ENCODE results near the gene CORO1A.
"Not testable (repeated sequence)": the region's sequence is repeated elsewhere in the genome, so short reads cannot be mapped to it uniquely, and the experiment has no call there.

Gene CORO1A

DNA sequence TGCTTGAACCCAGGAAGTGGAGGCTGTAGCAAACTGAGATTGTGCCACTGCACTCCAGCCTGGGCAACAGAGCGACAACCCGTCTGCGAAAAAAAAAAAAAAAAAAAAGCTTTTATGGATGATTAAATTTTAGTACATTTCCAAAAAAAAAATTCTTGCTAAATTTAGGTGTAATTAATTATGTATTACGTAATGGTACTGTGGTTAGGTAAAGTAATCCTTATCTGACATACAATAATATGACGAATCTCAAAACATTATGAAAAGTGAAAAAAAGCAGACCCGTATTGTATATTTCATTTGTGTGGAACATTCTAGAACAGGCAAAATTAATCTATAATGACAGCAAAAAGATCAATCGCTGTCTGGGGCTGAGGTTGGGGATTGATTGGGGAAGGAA is 10.3 kb upstream of the CORO1A start:
- no peak for DNase-seq

DNA sequence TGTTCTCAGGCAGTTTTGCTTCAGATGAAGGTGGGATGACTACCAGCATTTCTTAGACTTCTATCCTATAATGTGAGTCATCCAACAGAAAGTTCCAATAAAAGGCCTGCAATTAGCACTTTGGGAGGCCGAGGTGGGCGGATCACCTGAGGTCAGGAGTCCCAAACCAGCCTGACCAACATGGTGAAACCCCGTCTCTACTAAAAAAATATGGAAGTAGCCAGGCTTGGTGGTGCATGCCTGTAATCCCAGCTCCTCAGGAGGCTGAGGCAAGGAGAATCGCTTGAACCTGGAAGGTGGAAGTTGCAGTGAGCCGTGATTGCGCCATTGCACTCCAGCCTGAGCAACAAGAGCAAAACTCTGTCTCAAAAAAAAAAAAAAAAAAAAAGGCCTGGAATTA is 6.5 kb upstream of the CORO1A start:
- not testable (repeated sequence) for DNase-seq

DNA sequence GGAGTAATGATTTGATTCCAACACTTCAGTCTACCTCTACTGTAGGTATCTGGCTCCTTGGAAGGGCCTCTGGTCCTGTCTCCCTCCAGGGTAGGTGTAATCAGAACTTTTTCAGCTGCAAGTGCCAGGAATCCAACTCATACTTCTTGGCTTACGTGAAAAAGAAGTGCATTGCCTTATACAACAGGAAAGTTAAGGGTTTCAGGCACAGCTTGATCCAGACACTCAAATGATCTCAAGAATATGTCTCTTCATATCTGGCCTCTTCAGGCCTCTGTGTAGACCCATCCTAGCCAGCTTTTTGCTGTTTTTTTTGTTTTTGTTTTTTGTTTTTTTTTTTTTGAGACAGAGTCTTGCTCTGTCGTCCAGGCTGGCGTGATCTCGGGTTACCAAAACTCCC is 4.2 kb upstream of the CORO1A start:
- DNase-seq: no peak

DNA sequence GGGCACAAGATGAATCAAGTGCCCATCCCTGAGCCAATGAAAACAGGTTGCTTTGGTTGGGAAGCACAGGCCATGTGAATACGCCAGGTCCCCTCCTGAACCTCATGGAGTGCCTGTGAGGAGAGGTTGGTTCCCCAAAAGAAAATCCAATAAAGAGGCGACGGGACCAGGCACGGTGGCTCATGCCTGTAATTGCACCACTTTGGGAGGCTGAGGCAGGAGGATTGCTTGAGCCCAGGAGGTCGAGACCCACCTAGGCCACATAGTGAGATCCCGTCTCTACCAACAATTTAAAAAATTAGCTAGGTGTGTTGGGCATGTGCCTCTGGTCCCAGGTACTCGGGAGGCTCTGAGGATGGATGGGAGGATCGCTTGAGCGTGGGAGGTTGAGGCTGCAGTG is 3.5 kb upstream of the CORO1A start:
- no peak for DNase-seq

DNA sequence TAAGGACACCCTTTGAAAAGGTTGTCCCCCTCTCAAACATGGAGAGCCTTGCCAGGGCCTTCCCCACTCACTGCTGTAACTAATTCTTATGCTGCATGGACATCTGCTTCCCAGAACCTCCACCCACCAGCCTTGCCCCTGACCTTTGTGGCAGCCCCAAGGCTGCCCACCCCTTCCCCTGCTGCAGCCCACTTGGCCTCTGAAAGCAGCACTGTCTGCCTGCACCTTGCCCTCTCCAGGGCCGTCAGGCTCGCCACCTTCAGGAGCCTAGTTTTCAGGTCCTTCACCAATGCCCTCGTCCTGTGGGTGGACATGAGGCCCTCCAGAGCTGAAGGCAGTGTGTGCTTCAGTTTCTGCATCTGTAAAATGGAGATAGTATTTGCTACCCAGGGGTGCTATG is 2.7 kb upstream of the CORO1A start:
- no peak for DNase-seq

DNA sequence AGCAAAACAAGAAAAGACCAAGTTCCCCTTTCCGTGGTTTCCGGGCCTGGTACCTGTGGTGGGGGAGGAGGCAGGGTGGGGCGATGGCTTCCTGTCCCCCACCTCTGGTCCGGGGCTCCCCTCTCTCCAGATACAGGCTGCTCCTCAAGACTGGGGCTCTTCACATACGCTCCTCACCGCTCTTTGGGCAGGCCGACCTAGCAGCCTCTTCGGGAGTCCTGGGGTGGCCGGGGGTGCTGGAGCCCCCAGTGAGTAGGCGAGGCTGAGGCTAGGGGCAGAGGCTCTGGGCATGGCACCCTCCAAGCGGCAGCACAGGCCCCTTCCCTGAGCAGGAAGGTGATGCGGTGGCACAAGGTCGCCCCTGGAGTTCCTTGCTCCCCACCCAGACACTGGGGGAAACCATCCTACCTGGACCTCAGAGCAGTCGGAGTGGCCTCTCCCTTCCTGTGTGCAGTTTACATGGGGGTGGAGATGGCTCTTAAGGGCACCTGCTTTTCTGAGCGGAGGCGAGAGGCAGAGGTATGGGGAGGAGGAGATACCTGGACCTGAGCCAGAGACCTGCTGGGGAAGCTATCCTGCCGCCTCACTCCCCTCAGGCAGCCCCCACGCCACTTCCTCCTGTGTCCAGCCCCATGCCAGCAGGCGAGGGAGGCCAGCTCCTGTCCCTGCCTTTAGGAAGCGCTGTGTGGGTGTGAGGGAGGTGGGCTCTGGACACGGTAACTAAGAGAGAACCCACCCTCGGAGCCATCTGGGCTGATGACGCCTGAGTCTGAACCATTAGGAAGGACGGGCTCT is 891 bp downstream of the CORO1A start:
- DNase-seq: no peak

DNA sequence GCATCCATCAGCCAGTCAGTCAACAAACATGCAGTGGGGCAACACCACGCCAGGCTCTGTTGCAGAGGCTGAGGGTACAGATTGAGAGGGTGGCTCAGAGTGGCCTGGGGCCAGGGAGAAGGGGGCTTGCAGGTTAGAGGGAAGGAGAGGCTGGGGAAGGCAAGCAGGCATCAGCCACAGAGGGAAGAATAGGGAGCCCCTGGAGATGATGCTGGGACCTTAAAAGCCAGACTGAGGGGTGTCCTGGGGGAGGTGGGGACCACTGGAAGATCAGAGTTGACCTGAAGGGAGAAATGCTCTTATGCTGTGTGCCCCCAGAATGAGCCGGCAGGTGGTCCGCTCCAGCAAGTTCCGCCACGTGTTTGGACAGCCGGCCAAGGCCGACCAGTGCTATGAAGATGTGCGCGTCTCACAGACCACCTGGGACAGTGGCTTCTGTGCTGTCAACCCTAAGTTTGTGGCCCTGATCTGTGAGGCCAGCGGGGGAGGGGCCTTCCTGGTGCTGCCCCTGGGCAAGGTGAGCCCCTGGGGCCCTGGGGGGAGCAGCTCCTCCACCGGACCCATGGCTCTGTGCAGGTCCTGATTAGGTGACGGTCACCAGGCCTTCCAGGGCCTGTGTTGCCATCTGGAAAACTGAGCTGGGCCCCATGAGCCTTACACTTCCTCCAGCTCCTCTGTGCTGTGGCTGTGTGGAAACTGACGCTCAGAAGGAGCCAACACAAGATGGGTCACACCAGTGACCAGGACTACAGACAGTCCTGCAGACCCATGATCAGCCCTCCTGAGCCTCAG is 1.7 kb downstream of the CORO1A start:
- DNase-seq: no peak

DNA sequence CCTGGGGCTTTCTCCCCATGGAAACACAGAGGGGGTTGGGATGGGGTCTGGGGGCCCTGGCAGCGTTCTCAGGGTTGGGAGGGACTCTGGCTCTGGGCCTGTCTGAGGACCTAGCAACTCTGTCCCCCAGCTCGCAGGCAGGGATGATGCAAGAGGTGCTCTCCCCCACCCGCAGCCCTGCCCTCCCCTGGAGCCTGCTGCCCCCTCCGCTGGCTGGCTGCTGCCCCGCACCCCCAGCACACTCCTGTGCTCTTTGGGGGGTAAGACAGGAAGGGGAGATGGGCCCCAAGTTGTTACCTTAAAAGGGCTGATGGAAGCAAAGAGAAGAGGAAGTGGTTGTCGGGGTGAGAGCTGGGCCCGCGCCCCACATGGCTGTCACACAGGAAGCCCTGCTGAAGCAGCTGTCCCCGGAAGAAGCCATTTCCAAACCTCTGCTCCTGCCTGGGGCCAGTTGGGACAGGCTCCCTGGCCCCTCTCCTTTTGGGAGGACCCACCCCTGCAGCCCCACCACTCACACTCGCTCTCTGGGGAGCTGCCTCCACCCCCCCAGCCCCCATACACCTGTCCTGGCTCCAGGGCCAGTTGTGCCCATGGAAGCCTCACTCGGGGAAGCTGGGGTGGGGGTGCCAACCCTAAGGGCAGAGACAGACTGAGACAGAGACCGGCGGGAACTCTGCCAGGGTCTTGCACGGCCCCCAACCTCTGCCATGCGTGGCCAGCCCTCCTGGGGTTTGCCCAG is 2.5 kb downstream of the CORO1A start:
- no peak for DNase-seq

DNA sequence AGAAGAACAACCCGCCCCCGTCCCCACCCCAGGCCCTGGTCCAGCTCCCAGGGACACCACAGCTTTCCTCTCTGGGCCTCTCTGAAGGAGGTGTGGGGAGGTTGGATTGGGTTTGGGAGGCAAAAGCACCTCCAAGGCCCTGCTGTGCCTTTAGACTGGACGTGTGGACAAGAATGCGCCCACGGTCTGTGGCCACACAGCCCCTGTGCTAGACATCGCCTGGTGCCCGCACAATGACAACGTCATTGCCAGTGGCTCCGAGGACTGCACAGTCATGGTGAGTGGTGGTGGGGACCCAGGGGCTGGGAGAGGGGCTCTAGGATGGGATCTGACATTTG is 3.0 kb downstream of the CORO1A start:
- DNase-seq: no peak

DNA sequence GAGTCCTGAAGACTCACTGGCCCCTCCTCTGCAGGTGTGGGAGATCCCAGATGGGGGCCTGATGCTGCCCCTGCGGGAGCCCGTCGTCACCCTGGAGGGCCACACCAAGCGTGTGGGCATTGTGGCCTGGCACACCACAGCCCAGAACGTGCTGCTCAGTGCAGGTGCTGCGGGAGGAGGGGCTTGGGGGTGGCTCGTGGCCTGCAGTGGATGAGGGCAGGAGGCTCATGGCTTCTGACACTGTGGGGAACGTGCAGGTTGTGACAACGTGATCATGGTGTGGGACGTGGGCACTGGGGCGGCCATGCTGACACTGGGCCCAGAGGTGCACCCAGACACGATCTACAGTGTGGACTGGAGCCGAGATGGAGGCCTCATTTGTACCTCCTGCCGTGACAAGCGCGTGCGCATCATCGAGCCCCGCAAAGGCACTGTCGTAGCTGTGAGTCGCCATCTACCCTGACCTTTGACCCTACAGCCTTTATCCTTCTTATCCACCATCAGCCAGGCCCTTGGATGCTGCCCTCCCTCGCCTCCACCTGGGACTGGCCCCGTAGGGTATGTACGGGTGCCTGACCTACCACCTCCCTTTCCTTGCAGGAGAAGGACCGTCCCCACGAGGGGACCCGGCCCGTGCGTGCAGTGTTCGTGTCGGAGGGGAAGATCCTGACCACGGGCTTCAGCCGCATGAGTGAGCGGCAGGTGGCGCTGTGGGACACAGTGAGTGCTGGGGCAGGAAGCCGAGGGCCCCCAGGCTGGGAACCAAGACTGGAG is 3.6 kb downstream of the CORO1A start:
- no peak for DNase-seq

DNA sequence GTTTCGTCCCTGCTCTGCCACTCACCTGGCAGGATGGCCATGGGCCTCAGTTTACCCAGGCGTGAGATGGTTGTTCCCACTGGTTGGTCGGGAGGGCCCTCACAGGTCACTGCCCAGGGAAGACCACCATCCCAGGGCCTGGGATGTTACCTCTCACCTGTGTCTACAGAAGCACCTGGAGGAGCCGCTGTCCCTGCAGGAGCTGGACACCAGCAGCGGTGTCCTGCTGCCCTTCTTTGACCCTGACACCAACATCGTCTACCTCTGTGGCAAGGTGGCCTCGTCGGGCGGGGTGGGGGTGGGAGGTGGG is 4.1 kb downstream of the CORO1A start:
- no peak for DNase-seq

DNA sequence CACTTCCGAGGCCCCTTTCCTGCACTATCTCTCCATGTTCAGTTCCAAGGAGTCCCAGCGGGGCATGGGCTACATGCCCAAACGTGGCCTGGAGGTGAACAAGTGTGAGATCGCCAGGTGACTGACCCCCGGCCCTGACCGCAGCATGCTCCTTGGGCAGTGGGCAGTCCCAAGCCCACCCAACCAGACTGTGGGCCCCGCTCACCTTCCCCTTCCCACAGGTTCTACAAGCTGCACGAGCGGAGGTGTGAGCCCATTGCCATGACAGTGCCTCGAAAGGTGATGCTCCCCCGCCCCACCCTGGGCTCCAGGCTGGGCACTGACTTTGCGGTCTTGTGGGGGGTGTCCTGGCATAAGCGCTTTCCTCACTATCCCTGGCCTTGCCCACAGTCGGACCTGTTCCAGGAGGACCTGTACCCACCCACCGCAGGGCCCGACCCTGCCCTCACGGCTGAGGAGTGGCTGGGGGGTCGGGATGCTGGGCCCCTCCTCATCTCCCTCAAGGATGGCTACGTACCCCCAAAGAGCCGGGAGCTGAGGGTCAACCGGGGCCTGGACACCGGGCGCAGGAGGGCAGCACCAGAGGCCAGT is 4.7 kb downstream of the CORO1A start:
- DNase-seq: no peak

DNA sequence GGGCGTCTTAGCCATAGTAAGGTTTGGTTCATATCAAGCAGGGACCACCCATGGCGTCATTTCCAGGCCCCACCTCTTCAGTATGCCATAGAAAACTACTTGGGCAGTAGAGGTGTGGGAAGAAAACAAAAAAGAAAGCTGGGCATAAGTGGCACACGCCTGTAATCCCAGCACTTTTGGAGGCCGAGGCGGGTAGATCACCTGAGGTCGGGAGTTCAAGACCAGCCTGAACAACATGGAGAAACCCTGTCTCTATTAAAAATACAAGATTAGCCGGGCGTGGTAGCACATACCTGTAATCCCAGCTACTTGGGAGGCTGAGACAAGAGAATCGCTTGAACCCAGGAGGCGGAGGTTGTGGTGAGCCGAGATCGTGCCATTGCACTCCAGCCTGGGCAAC is 7.8 kb downstream of the CORO1A start:
- DNase-seq: not testable (repeated sequence)

DNA sequence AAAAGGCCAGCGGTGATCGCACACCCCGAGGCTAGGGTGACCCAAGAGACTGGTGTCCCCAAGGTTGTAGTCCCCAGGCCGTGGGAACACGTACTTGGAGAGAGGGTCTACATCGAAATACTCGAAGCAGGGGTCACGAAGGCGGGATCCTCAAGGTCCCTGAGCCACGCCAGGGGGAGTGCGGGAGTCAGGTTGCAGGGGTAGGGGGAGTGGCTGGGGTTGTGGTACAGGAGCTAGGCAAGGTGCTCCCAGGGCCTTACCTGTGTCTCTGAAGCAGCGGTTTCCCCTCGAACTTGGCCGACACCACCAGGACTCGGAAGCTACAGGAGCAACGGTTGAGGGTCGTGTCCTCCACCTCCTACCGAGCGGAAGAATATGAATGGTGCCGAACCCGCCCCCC is 9.7 kb downstream of the CORO1A start:
- not testable (repeated sequence) for DNase-seq

DNA sequence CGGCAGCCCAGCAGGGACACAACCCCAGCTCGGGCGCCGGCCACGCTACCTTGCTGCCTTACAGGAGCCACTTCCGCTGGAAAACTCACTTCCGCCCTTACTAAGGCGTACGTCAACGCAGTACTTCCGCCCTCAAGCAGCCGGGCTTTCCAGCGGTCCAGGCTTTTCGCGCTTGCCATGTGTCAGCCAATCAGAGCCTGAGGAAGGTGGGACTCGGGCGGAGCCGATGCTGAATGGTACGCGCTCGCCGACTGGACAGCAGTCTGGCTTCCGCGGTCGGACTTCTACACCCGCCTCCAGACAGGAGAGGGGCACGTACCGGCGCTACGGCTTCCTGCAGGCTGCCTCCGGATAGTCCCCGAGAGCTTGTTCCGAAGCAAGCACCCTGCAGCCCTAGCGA is 10.2 kb downstream of the CORO1A start, which contains the start of the genes BOLA2B and SLX1A:
TSS of gene BOLA2B (minus strand) at position 52 of the 400 bp plus-strand sequence. CDS start 71 bp downstream, outside the sequence.
TSS of gene SLX1A (plus strand) at position 261 of the 400 bp plus-strand sequence. CDS start 210 bp downstream, outside the sequence.
- not testable (repeated sequence) for DNase-seq

DNA sequence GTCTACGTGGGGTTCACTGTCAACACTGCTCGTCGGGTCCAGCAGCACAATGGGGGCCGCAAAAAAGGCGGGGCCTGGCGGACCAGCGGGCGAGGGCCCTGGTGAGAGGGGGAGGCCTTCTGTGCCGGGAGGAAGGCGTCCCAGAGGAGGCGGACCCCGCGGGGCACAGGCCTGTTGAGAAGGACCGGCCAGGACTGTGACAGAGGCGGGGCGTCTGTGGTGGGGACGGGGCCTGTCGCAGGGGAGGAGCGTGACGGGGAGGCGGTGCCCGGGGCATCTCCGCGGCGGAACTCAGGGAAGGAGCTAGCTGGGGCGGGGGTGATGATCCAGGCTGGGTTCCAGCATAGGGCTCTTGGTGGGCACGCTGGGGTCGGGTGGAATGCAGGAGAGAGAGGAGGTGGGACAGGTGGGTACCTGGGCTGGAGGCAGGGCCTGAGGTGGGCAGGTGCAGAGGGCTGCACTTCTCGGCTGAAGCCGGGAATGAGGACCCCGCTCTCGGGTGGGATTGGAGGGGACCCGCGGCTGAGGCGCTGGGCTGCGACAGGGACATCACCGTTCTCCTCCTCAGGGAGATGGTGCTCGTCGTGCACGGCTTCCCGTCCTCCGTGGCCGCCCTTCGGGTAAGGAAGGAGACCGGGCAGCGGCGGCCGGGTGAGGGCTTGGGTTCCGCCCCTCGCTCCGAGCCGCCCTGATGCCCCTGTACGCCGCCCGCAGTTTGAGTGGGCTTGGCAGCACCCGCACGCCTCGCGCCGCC is 10.9 kb downstream of the CORO1A start:
- DNase-seq: not testable (repeated sequence)

DNA sequence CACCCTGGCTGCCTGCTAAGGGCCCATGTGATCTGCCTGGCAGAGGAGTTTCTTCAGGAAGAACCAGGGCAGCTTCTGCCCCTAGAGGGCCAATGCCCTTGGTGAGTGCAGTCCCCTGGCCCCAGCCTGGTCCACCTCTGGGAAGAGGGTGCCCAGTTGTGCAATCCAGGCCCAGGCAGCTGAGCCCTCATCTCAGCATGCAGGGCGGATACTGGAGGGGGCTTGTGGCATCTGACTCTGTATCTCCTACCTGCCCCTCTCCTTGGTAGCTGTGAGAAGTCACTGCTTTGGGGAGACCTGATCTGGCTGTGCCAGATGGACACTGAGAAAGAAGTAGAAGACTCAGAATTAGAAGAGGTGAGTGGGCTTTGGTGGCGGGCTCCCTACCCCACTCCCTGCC is 13.6 kb downstream of the CORO1A start:
- DNase-seq: not testable (repeated sequence)

DNA sequence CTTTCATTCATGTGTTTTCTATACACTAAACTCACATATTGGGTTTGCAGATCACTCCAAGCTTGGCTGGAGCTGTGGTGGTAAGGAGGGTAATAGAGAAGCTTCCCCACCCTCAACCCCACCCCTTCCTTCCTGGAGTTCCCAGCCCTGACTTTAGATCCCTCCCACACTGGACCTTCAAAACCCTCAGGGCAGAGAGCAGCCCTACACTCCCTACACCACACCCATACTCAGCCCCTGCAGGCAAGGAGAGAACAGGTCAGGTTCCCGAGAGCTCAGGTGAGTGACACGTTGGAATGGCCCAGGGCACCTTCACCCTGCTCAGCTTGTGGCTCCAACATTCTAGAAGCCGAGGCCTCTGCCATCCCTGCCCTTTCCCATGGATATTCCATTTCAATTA is 15.6 kb downstream of the CORO1A start, which contains the start of gene SULT1A3:
TSS of gene SULT1A3 (plus strand) at position 207 of the 400 bp plus-strand sequence. CDS start 1,474 bp downstream, outside the sequence.
- DNase-seq: not testable (repeated sequence)

DNA sequence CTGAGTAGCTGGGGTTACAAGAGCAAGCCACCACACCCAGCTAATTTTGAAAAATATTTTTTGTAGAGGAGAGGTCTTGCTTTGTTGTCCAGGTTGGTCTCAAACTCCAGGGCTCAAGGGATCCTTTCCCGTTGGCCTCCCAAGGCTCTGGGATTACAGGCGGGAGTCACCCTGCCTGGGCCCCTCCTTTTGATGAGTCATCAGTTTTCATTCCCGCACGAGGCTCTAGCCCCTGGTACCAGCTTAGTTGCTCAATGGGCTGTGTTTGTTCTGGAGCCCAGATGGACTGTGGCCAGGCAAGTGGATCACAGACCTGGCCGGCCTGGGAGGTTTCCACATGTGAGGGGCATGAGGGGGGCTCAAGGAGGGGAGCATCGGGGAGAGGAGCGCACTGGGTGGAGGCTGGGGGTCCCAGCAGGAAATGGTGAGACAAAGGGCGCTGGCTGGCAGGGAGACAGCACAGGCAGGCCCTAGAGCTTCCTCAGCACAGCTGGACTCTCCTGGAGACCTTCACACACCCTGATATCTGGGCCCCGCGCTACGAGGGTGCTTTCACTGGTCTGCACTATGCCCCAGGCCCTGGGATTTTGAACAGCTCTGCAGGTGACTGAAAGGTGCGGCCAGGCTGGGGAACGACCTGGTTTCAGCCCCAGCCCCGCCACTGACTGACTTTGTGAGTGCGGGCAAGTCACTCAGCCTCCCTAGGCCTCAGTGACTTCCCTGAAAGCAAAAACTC is 16.4 kb downstream of the CORO1A start:
- DNase-seq: not testable (repeated sequence)

DNA sequence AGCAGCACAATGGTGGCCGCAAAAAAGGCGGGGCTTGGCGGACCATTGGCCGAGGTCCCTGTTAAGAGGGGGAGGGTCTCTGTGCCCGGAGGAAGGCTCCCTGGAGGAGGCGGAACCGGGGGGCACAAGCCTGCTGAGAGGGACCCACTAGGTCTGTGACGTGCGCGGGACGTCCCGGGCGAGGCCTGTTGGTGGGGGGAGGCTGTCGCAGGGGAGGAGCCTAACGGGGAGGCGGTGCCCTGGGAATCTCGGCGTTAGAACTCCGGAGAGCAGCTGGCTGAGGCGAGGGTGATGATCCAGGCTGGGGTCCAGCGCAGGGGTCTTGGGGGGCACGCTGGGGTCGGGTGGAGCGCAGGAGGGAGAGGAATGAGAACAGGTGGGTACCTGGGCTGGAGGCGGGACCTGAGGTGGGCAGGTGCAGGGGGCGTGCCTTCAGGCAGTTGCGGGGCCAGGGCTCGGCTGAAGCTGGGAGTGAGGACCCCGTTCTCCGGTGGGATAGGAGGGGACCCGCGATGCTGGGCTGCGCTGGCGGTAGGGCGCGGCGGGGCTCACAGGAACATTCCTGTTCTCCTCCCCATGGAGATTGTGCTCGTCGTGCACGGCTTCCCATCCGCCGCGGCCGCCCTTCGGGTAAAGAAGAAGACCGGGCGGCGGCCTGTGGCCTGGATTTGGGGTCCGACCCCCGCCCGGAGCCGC is 22.3 kb downstream of the CORO1A start:
- not testable (repeated sequence) for DNase-seq
